GM19238 (cell line): ENCODE results near the gene MR1.
A peak's percentile ranks its signal among the peaks of the same experiment; 100 is the strongest.
"Not testable (repeated sequence)": the region's sequence is repeated elsewhere in the genome, so short reads cannot be mapped to it uniquely, and the experiment has no call there.

ENCODE experiments used
- DNase-seq: peaks from one replicate; pipeline ENCODE4 v3.0.0; 2011; ENCODE audit warnings: low spot score; ENCODE audit not compliant: insufficient read length

MR1 gene

DNA sequence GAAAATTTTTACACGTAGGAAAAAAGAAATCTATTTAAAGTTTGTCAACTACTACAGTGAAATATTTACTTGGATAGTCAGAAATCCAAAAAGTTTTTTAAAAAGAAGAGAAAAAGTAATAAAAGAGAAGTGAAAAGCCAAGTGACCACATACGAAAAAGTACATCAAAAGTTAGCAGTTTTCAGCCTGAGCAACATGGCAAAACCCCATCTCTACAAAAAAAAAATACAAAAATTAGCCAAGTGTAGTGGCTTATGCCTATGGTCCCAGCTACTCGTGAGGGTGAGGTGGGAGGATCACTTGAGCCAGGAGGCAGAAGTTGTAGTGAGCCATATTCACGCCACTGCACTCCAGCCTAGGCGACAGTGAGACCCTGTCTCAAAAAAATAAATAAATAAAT lies 5.2 kb upstream of the MR1 start:
- DNase-seq, result no peak

GRCh38 chr1:181032535-181032934 lies 1.2 kb upstream of the MR1 start:
- no peak for DNase-seq

DNA sequence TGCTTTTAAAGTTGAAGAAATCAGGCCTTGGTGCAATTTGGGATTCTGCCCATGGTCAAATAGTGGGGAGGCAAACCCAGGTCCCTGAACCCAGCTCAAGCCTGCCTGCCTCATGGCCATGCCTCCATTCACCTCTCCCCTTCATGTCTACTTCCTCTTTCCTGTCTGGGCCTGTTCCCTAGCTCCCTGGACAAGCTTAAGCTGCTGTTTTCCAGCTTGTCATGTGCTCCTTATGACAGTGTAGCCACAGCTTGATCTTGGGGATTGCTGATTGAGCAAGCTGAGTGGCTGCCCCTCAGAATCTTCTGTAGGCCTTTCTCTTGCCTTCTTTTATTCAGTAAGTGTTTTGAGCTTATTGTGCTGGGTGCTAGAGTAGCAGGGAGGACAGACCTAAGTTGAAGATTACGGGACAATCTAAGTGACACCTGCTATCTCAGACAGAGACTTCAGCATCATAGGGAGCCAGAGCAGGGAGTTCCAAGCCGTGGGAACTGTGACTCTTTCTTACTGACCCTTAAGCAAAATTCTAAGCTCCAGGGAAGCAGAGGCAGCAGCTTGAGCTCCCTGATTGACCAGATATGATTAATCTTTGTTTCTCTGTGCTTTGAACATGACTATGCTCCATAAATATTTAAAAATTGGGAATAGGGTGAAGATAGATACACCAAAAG lies 520 bp upstream of the MR1 start:
- DNase-seq, result no peak

- not testable (repeated sequence) for DNase-seq
Measured at GRCh38 chr1:181035210-181035609, 1.4 kb downstream of the MR1 start.

- no peak for DNase-seq
Measured at GRCh38 chr1:181036107-181036836, 2.5 kb downstream of the MR1 start.

GRCh38 chr1:181037386-181037785 lies 3.6 kb downstream of the MR1 start:
- DNase-seq, result no peak

GRCh38 chr1:181038399-181038873 lies 4.7 kb downstream of the MR1 start:
- DNase-seq, result peak; percentile 50

DNA sequence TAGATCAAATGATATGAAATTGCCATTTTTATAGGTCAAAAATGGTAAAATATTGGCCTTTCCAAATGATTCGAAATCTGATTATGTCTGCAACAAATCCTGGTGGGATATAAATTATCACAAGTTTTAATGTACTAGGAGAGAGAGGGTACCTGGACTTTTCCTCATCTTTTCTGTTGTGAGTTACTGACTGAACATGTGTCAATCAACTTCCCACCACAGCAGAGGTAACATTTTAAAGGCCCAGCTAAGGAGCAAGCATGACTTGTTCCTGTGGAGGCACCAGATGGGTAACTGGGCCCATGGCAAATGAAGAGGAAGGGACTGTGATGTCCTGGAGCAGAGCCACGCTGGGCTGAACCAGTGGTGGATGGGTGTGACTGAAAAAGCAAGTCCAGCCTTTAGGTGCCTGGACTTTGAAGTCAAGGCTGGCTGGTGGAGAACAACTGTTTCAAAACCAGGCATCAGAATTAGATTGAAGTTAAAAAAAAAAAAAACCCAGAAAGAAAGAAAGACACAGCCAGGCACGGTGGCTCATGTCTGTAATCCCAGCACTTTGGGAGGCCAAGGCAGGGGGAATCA lies 6.6 kb downstream of the MR1 start:
- DNase-seq, result no peak

- no peak for DNase-seq
Measured at GRCh38 chr1:181043025-181043888, 9.5 kb downstream of the MR1 start.

DNA sequence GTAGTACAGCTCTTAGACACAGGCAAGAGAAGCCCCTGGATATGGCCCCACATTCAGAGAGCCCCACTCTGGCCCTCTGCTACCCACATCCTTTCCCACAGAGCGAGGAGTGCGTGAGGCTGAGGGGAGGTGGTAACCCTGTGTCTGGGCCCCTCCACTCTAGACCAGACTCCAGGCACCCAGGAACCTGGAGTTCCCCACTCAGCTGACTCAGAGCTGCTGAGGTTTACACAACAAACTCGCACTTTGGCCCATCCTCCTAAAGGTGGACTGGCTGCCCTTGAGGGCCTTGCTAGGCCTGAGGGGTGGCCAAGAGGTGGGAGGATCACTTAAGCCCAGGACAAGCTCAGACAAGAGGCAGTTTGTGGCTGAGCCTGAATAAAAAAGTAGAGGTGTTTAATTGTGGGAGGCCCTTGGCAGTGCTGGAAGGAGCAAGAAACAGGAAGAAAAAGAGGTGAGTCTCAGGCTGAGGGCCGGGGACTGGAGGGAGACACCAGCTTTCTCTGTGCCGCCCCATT lies 10.7 kb downstream of the MR1 start:
- peak; percentile 45 for DNase-seq

DNA sequence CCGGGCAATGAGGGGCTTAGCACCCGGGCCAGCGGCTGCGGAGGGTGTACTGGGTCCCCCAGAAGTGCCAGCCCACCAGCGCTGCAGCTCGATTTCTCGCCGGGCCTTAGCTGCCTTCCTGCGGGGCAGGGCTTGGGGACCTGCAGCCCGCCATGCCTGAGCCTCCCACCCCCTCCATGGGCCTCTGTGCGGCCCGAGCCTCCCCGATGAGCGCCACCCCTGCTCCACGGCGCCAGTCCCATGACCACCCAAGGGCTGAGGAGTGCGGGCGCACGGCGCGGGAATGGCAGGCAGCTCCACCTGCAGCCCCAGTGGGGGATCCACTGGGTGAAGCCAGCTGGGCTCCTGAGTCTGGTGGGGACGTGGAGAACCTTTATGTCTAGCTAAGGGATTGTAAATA lies 12.2 kb downstream of the MR1 start:
- DNase-seq, result not testable (repeated sequence)

- DNase-seq, result no peak
Measured at GRCh38 chr1:181049378-181049777, 15.6 kb downstream of the MR1 start.

DNA sequence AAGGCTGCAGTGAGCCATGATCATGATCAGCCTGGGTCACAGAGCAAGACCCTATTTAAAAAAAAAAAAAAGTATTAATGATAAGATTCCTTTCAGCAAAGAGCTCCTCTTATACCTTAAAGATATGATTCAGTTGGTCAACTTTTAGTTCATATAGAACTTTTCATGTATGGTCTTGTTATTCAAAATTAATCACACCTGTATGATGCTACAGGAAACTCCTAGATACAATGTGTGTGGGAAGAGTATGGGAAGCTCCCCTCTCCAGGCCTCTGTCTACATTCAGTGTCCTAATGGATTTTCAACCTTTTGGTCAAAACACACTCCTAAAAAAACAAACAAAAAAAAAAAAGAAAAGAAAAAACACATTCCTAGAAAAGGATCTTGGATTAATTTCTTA lies 17.1 kb downstream of the MR1 start:
- no peak for DNase-seq

- DNase-seq, result no peak
Measured at GRCh38 chr1:181056560-181056959, 22.8 kb downstream of the MR1 start.

DNA sequence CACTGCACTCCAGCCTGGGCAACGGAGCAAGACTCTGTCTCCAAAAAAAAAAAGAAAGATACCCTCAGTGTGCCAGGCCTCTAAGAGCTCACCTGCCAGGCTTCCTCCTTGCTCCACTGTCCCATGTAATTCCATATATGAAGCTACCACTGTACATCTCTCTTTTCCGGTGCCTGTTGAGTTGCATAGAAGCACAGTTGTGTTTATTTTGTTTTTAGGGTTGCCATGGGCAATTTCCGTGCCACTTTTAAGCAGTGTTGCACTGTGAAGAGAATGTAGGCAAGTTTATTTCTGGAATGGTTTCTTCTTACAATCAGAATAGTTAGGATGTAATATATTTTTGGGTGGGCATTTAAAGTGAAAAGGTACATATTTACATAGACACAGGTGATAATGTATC lies 23.3 kb downstream of the MR1 start:
- DNase-seq, result no peak

GRCh38 chr1:181059435-181059834 lies 25.7 kb downstream of the MR1 start:
- no peak for DNase-seq

DNA sequence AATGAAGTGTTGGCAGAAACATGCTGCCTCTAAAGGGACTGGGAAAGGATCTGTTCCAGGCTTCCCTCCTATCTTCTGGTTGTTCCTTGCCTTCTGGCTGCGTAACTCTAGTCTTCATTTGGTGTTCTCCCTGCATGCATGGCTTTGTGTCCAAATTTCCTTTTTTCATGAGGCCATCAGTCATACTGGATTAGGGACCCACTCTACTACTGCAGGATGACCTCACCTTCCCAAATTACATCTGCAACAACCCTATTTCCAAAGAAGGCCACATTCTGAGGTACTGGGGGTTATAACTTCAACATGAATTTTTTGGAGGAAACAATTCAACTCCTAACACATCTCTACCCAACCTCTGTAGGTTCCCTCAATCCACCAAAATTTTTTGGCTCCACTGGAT lies 26.3 kb downstream of the MR1 start:
- DNase-seq, result no peak

DNA sequence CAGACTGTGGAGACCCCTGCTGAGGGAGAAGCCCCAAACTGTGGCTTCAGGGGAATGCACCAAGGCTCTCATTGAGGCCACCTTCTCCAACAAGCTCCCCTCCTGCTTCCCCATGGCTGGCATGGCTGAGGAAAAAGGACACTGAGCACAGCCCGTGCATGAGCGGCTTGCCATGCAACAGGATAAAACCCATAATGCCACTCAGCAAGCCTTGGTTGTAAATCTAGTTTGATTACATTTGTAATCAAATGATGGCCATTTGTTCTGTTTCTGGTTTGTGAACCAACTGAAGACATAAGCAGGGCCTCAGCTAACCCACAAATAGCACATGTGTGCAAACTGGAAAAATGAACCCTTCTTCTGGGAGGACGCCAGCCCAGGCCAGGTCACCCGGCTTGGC lies 27.2 kb downstream of the MR1 start:
- DNase-seq, result not testable (repeated sequence)

- DNase-seq, result no peak
Measured at GRCh38 chr1:181061487-181061886, 27.7 kb downstream of the MR1 start.

DNA sequence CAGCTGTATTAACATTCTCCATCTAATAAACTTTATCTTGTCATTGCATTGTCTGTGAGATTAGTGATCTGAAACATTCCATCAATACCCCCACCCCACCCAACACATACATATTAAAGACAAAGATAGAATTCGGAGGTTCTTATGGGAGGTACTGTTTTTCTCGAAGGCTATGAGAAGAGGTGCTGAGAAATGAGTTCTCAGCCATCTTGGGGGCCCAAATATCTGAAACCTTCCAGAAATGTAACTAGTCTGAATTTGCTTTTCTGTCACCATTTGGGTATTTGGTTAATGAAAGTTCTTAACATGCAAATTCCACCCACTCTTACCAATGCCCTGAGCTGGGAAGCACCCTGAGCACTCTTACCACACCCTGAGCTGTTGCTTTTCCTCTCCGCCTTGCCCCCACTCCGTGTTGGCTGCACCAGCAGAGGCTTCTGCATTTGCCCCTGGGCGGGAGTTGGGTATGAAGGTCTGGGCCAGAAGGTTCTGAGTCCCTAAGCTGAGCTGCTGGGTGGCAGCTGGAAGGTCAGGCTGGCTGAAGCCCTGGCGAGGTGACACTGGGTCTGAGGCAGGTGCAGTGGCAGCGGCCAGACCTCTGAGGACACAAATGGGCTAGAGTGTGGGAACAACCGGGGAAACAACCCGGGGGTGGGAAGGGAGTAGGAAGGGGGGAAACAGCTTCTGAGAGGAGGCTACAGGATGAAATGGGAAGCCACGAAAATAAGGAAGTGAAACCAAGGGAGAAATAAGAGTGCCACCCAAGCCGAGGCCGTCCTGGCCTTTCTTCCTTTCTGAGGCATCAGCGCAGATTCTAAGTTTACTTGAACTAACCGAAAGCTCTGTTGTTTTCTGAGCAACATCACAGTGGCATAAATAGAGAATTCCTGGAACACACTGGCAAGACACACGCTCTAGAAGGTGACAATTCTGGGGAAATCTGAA lies 28.4 kb downstream of the MR1 start:
- peak; percentile 55 for DNase-seq
